IPS DF 4.7 (cell line): Measurements from ENCODE around the gene CD47.

Source experiments
- DNase-seq: peaks from one replicate; pipeline ENCODE4 v3.0.0-alpha.2; 2013; ENCODE audit warnings: low spot score; ENCODE audit errors: extremely low read depth

Gene CD47

DNA sequence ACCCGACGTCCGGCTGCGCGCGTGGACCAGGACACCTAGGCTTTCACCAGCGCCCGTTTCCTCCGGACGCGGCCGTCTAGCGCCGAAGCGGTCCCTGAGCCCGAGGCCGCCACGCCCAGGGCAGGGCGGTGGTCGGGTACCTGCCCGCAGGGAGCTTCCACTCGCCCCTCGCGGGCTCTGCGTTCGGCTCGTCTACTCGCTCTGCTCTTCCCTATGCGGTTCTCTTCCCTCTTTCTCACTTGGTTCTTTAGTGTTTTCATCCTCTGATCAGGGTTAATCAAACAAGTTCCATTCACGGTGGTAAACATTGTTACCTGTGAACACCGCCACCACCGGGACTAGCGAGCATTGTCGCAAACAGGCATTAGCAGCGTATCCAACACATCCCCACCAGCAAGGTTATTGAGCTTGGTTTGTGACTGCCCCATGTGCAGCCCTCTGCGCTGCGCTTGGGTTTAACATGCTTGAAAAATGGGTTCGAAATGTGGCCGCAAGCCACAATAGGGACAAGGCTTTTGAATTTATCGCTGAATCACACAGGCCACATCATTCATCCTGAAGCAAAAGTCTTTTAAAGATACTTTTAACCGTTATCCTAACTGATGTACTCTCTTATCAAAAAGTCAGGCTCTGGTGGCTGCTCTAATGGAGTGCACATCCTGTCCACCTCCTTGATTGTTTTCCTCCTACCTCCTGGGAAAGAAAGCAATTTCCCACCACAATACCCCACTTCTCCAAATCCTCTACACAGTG lies 843 bp upstream of the CD47 start:
- DNase-seq = no peak

GRCh38 chr3:108090049-108090700 lies 656 bp downstream of the CD47 start:
- DNase-seq = no peak

DNA sequence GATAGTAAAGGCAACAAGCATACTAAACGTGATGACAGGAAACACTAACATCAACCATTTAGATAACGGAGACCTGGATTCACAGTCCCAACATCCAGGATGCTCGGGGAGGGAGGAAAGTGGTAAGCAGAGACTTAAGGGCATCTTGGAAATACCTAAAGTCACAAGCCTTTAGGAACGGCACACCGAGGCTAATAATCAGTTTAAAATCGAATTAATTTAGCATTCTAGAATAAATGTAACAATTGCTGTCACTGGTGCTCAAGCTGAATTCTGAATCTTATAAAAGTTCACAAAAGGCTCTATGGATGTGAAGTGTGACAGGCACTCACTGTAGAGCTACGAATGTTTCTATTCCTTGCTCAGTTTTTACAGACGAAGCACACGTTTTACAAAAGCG lies 1.3 kb downstream of the CD47 start:
- no peak for DNase-seq

GRCh38 chr3:108088697-108089096 lies 2.1 kb downstream of the CD47 start:
- no peak for DNase-seq

- DNase-seq = no peak
Measured at GRCh38 chr3:108088146-108088545, 2.7 kb downstream of the CD47 start.

DNA sequence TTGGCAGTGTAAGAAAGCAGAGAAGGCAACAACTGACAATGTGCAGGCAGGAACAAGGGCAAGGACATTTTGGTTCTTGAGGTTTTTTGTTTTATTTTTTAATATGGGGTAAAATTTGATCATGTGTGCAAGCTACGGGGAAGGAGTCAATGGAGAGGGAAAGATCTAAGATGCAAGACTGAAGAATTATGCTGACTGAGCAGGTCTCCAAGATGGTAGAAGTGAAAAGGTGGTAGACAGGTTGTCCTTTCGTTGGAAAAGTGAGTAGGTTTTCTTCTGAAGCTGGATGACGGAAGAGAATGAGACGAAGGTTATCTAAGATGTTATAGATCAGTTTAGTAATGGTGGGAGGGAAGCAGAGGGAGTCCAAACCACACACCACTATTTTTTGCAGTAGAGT lies 4.2 kb downstream of the CD47 start:
- DNase-seq = no peak

GRCh38 chr3:108085810-108086350 lies 5.0 kb downstream of the CD47 start:
- no peak for DNase-seq

DNA sequence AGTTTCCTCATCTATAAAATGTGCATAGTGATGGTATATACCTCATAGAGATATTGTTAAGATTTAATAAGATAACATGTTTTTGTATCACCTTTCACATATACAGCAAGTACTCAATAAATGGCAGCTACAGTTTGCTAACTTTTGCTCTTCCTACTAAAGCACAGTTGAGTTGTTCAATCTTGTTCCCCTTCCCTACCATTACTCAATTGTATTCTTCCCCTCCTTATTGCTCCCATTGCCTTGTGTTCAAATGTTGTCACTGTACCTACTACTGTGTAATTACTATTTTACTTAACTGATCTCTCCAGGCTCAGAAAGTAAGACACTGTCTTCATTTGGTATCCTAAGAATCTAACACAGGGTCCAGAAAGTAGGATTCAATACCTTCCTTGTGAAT lies 5.5 kb downstream of the CD47 start:
- no peak for DNase-seq

- DNase-seq = no peak
Measured at GRCh38 chr3:108079877-108080276, 11.0 kb downstream of the CD47 start.

DNA sequence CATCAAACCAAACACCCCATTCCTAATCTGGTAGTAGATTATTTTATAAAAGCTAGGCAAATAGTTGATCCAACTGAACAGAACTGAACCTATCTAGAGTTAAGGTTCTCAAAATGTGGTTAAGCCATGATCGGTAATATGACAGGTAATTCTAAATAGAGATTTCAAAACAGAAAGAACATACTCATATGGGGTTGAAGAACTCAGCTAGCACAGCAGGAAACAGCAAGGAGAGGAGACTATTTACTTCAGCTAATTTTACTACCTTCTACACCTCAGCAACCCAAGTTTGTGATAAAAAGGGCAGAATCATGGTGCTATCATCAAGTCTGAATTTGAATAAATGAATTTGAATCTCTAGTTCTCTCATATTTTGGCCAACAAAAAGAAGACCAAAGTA lies 11.8 kb downstream of the CD47 start:
- no peak for DNase-seq

DNA sequence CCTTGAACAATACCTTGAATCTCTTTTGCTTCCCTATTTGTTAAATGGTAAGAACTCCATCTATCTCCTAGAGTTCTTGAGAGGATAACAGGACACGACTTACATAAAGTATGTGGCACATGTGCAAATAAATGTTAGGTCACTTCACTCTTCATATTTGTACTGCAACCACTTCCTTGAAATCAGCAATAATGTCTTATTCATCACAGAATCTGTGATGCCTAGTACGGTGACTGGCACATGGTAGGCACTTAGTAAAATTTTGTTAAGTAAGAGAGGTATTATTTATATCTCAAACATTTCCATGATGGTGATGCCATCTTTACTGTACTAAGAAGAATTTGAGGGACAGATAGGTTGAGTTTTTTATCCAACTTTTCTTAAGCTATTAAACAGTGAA lies 14.3 kb downstream of the CD47 start:
- DNase-seq = no peak

DNA sequence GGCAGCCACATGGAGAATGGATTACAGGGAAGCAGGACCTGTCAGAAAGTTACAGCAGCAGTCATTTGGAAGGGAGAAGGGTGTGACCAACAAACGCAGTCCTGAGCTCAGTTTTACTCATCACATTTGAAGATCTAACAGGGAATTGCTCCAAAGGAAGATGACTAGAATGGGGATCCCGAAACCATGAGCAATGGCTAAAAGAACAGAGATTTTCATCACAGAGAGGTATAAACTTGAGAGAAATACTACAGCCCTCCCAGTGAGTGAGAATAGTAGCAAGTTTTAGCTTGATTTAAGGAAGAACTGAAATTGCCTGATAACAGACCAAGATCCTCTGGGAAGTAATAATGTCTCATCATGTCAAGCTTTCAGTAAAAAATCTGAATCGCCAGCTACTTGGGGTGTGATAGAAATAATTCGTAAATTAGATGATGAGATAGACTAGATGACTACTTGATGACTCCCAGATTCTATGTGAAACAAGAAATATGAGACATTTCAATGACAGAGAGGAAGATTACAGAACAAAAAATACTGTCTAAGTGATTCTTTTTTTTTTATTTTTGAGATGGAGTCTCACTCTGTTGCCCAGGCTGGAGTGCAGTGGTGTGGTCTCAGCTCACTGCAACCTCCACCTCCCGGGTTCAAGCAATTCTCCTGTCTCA lies 16.9 kb downstream of the CD47 start:
- no peak for DNase-seq

DNA sequence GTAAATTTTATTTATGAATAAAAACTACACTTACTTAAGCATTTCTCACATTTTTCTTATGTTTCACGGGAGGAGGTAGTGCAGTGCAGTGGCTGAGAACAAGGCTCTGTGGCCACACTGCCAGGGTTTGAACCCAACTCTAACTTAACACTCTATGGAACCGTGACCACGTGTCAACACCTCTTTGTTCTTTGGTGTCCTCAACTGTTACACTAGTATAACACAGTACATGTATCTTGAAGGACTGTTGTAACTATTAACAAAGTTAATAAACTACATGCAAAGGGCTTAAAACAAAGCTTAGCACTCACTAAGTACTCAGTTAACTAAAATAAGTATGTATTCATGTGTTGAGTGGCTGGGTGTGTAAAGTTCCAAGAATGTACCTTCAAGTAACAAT lies 19.5 kb downstream of the CD47 start:
- DNase-seq = no peak

GRCh38 chr3:108070356-108070755 lies 20.5 kb downstream of the CD47 start:
- DNase-seq = no peak

DNA sequence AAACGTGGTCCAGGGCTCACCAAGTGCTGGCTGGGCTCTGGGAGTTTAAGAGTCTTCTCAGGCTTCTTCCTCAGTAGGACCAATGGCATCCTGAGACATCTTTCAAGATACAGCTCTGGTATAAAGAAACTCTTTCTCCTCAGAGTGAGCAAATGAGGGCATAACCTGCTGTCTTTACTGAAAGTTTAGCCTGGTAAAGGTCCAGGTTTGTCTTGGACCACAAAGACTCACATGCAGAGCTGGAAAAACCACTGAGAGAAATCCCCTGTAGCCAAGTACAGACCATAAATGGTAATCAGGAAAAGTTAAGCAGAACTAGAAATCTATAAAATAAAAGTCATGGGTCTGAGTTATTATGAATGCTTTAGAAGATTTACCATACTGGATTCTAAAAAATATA lies 23.1 kb downstream of the CD47 start:
- DNase-seq = no peak

- no peak for DNase-seq
Measured at GRCh38 chr3:108065096-108065495, 25.7 kb downstream of the CD47 start.

- DNase-seq = no peak
Measured at GRCh38 chr3:108064293-108064887, 26.4 kb downstream of the CD47 start.

GRCh38 chr3:108062051-108062450 lies 28.8 kb downstream of the CD47 start:
- no peak for DNase-seq

GRCh38 chr3:108060331-108060730 lies 30.5 kb downstream of the CD47 start:
- no peak for DNase-seq

- no peak for DNase-seq
Measured at GRCh38 chr3:108055931-108056330, 34.9 kb downstream of the CD47 start.

DNA sequence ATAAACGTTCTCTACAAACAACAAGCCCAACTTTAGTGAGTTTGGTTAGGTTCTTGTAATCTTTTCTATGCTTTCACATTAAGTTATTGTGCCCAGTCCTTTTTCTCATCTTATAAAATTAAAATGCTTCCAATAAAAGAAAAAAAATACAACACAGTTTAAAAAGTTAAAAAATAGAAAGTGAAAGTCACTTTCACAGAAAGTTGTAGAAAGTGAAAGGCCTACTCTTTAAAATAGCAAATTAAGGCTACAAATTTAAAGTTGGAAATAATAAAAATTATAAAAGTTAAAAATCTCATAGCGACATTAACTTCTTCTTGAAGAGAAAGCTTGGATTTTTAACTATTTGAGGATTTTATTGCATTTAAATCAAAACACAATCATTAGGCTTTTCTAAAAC lies 35.9 kb downstream of the CD47 start:
- DNase-seq = no peak

DNA sequence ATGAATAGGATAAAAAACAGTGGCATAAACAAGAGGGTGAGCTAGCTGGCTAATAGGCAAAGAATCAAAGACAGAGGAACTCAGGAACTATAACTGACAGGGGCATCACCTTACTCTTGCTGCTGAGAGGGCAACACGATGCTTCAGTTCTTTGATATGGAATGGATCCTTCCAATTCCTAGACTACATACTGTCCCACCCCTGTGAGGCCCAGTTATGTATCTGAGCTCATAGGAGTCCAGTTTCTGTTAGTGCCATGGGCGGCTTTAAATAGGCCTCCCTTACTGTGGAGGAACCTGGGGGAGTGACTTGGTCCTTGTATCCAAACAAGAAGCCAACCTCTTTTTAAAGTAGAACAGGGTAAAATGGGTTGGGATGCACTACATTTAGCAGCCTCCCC lies 37.3 kb downstream of the CD47 start:
- no peak for DNase-seq
